Measurements from ENCODE around the gene CACNA2D3. TPM values are rescaled to one million over a fixed set of nuclear protein-coding genes. Genes with fewer than 3 reads are reported as not detected.

Gene CACNA2D3
- total RNA-seq, 1 donor from 2014 or later: 3.6 TPM

DNA sequence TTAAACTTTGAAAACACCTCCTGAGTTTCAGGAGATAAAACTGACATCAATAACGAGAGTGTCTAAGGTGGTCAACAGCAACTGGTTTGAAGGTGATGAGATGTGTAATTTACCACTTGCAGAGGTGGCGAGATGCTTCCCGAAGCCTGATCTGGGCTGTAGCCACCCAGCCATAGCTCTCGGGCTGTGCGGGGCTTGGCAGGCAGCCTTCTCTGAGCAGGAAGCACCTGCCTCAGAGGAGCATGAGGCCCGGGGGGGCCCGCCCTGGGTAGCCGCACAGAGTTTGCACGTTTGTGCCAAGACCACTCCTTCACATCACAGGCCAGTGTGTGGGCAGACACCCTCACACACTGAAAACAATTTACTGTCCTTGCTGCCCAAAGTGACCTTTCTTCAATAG is 220.3 kb downstream of the CACNA2D3 start:
- Histone ChIP-seq H3K27me3 (ENCODE audit: low read depth) (no peaks in the 10 kb centered on the region), H3K36me3 (no peaks in the 10 kb centered on the region), H3K9me3 (no peaks in the 10 kb centered on the region), H3K4me3 (no peak overlapping the region), H3K4me1 (no peaks in the 10 kb centered on the region), H3K27ac (no peak overlapping the region)
- intact Hi-C loops (cut with DNase I): no loop called here
- TF ChIP-seq, protein P1, sequence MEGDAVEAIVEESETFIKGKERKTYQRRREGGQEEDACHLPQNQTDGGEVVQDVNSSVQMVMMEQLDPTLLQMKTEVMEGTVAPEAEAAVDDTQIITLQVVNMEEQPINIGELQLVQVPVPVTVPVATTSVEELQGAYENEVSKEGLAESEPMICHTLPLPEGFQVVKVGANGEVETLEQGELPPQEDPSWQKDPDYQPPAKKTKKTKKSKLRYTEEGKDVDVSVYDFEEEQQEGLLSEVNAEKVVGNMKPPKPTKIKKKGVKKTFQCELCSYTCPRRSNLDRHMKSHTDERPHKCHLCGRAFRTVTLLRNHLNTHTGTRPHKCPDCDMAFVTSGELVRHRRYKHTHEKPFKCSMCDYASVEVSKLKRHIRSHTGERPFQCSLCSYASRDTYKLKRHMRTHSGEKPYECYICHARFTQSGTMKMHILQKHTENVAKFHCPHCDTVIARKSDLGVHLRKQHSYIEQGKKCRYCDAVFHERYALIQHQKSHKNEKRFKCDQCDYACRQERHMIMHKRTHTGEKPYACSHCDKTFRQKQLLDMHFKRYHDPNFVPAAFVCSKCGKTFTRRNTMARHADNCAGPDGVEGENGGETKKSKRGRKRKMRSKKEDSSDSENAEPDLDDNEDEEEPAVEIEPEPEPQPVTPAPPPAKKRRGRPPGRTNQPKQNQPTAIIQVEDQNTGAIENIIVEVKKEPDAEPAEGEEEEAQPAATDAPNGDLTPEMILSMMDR (IDR thresholded peaks at IDR 0.05): no peak
- DNase-seq: no peak
- no peak for ATAC-seq

DNA sequence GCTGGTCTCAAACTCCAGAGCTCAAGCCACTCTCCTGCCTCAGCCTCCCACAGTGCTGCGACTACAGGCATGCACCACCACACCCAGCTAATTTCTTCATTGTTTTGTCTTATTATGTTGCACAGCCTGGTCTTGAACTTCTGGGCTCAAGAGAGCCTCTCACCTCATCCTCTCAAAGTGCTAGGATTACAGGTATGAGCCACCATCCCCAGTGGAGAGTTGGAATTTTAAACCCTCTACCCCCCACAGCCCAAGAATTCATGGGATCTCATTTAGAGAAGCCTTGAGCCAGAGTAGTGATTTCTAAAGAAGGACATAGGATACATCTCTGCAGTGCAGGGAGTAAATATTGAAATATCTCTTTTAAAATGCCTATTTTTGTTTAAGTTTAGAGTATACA is 221.1 kb downstream of the CACNA2D3 start:
- intact Hi-C loops (cut with DNase I): no loop called here
- TF ChIP-seq, protein P1 (IDR thresholded peaks at IDR 0.05): no peak
- DNase-seq (no peak), ATAC-seq (no peak)
- Histone ChIP-seq H3K27ac (no peak overlapping the region), H3K27me3 (ENCODE audit: low read depth) (no peaks in the 10 kb centered on the region), H3K9me3 (no peaks in the 10 kb centered on the region), H3K4me3 (no peak overlapping the region), H3K4me1 (no peaks in the 10 kb centered on the region), H3K36me3 (no peaks in the 10 kb centered on the region)

DNA sequence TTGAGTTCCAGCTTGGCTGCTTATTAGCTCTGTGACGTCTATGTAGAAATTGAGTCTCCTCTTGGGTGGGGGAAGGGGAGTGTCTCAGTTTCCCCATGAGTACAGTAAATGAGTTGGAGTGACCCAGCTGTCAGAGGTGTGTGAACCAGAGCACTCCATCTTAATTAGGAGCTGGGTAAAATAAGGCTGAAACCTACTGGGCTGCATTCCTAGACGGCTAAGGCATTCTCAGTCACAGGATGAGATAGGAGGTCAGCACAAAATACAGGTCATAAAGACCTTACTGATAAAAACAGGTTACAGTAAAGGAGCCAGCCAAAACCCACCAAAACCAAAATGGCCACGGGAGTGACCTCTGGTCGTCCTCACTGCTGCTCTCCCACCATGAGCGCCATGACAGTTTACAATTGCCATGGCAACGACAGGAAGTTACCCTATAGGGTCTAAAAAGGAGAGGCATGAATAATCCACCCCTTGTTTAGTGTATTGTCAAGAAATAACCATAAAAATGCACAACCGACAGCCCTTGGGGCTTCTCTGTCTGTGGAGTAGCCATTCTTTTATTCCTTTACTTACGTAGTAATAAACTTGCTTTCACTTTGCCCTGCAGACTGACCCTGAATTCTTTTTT is 222.4 kb downstream of the CACNA2D3 start:
- Histone ChIP-seq H3K36me3 (no peaks in the 10 kb centered on the region), H3K27me3 (ENCODE audit: low read depth) (no peaks in the 10 kb centered on the region), H3K4me1 (no peaks in the 10 kb centered on the region), H3K9me3 (no peaks in the 10 kb centered on the region), H3K4me3 (no peak overlapping the region), H3K27ac (no peak overlapping the region)
- DNase-seq: no peak
- TF ChIP-seq, protein P1 (IDR thresholded peaks at IDR 0.05): no peak
- no peak for ATAC-seq
- intact Hi-C loops (cut with DNase I): no loop called here

DNA sequence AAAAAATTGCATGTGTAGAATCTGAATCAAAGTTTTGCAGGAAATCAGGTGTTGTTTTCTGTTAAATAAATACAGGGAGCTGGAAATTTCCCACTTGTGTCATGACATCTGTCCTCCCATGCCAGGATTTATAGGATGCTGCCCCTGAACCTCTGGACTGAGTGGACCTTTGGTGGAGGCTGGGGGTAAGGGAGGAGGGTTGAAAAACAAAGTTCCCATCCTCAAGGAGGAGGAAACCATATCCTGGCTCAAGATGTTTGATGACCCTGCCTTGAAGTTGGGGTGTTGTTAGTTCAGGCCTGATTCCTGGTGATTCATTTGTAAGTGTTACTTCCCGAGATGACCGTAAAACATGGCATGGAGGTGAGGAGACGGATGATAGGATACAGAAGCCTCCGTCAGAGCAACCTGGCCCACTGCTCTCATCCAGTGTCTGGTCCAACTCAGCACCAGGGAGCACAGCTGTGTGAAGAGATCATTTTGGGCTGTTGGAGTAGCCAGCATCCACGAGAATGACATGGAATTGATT is 223.6 kb downstream of the CACNA2D3 start:
- no peaks in the 10 kb centered on the region for H3K36me3 ChIP-seq
- TF ChIP-seq, protein P1 (IDR thresholded peaks at IDR 0.05): no peak
- H3K4me3 ChIP-seq: no peak overlapping the region
- DNase-seq (no peak), ATAC-seq (no peak)
- intact Hi-C loops (cut with DNase I): no loop called here
- no peaks in the 10 kb centered on the region for H3K4me1 ChIP-seq
- no peaks in the 10 kb centered on the region for H3K9me3 ChIP-seq
- no peaks in the 10 kb centered on the region for H3K27me3 ChIP-seq (ENCODE audit: low read depth)
- no peak overlapping the region for H3K27ac ChIP-seq

DNA sequence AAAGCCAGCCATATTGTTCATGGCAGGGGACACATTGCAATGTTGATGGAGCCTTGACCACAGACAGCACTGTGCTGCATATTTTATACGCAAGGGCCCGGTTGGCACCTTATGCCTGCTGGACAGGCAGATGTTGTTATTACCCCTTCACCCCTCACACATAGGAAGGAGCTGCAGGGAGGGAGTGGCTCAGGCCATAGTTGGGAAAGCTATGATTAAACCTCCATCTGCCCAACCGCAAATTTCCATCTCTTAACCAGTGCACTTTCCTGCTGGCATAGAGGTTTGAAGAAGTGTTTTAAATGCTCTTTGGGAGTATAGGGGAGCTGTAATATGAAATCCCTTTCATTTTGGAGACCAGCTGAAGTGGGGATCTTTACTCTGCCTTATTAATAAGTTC is 224.7 kb downstream of the CACNA2D3 start:
- ATAC-seq (no peak), DNase-seq (no peak)
- no peak overlapping the region for H3K4me3 ChIP-seq
- no peaks in the 10 kb centered on the region for H3K4me1 ChIP-seq
- no peaks in the 10 kb centered on the region for H3K9me3 ChIP-seq
- H3K36me3 ChIP-seq: no peaks in the 10 kb centered on the region
- TF ChIP-seq, protein P1 (IDR thresholded peaks at IDR 0.05): no peak
- intact Hi-C loops (cut with DNase I): no loop called here
- H3K27ac ChIP-seq: no peak overlapping the region
- H3K27me3 ChIP-seq (ENCODE audit: low read depth): no peaks in the 10 kb centered on the region
